GM19452 (cell line): ENCODE data around the gene M6PR.
"Not testable (repeated sequence)": the region's sequence is repeated elsewhere in the genome, so short reads cannot be mapped to it uniquely, and the experiment has no call there.

Experiments
- ATAC-seq: cut with Tn5 transposase; IDR thresholded peaks from one replicate; pipeline ENCODE4 v1.9.1; 2021; ENCODE audit not compliant: unreplicated experiment

M6PR gene

DNA sequence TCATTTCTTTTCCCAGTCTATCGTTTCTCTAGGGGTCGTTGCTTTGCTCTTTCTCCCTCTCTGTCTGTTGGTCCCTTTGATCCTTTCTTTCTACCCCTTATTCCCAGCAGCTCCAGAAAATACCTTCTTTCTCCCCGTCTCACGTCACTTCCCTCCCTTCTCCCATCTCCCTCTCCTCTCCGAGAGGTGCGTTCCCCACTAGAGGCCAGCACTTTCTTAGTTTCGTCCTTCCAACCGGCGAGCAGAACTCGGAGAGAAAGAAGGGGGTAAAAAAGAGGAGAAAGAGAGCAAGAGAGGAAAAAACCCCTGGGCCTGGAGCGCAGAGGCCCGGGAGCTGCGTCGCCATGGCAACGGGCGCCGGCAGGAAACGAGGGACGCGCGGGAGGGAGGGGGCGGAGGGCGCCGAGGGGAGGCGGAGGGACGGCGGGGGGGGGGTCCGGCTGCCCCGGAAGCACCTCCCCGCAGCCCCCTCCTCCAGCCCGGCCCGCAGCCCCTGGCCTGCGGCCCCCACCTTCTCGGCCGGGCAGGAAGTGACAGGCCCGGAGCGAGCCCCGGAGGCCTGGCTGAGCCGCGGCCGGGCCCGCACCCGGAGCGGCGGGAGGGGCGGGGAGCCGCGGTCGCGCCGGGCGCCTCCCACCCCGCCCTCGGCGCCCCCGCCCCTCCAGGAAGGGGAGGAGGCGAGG lies 35.3 kb downstream of the M6PR start, which contains the start of gene PHC1:
Gene PHC1, plus strand, starts transcription at position 477 of the 683 bp plus-strand sequence. CDS start 3,169 bp downstream, outside the sequence.
- not testable (repeated sequence) for ATAC-seq

- no peak for ATAC-seq
Observed at GRCh38 chr12:8913702-8914032, 35.8 kb downstream of the M6PR start.

DNA sequence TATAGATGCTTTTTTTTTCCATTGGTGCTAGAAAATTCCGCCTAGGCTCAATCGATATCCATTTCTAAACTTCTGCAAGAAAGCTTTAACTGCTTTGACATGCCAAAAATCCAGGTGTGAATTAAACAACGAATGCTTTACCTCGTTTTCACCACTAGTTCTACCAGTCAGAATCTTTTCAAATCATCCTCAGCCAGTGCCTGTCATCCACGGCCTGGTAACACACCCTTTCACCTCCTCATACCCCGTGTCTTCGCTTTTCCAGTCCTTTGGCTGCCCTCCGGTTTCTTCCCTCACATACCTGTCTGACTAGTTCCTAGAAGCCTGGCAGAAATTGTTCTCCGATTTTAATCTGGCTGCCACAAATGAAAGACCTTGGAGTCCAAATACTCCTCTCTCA lies 36.5 kb downstream of the M6PR start:
- ATAC-seq: no peak

- ATAC-seq: no peak
Observed at GRCh38 chr12:8911606-8912268, 37.7 kb downstream of the M6PR start.

DNA sequence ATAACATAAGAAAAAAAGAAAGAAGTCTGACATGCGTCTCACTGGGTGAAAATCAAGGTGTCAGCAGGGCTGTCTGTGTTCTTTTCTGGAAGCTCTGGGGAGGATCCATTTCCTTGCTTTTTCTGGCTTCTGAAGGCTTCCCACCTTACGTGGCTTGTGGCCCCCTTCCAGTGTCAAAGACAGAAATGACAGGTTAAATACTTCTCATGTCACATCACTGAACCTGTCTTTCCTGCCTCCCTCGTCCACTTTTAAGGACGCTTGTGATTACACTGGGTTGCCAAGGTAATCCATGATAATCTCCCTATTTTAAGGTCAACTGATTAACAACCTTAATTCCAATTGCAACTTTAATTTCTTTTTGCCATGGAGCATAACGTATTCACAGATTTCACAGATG lies 39.7 kb downstream of the M6PR start:
- ATAC-seq: no peak

DNA sequence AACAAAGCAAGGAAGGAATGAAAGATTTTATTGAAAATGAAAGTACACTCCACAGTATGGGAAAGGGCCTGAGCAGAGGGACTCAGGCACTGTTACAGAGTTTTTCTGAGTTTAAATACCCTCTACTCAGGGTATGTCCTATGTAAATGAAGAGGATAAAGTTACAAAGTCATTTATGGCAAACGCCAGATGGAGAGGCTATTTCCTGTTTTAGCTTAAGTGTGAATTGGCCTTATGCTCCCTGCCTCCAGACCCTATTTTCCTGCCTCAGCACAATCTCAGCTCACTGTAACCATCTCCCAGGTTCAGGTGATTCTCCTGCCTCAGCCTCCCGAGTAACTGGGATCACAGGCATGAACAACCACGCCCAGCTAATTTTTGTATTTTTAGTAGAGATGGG lies 41.9 kb downstream of the M6PR start:
- ATAC-seq: no peak

- ATAC-seq: no peak
Observed at GRCh38 chr12:8906266-8907180, 42.9 kb downstream of the M6PR start.

DNA sequence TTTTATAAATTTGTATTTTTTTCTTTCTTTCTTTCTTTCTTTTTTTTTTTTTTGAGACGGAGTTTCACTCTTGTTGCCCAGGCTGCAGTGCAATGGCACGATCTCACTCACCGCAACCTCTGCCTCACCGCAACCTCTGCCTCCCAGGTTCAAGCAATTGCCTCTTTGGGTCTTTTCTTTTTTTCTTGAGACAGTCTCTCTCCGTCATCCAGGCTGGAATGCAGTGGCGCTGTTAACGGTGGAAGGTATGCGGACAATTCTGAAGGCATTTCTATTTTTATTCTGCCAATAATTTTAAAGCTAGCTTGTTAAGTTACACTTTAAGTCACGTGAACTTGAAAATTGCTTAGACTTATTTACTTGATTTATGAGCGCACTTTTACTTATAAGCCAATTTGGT lies 43.9 kb downstream of the M6PR start:
- ATAC-seq: no peak

- no peak for ATAC-seq
Observed at GRCh38 chr12:8904665-8905064, 44.8 kb downstream of the M6PR start.

GRCh38 chr12:8903646-8904045 lies 45.8 kb downstream of the M6PR start:
- no peak for ATAC-seq

GRCh38 chr12:8902703-8903102 lies 46.7 kb downstream of the M6PR start:
- ATAC-seq: not testable (repeated sequence)

DNA sequence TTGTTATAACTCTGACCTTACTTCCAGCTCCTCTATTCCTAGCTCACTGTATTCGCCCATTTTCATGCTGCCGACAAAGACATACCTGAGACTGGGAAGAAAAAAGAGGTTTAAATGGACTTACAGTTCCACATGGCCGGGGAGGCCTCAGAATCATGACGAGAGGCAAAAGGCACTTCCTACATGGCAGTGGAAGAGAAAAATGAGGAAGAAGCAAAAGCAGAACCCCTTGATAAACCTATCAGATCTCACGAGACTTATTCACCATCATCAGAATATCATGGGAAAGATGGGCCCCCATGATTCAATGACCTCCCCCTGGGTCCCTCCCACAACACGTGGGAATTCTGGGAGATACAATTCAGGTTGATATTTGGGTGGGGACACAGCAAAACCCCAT lies 49.6 kb downstream of the M6PR start:
- no peak for ATAC-seq

- no peak for ATAC-seq
Observed at GRCh38 chr12:8897081-8897480, 52.4 kb downstream of the M6PR start.

DNA sequence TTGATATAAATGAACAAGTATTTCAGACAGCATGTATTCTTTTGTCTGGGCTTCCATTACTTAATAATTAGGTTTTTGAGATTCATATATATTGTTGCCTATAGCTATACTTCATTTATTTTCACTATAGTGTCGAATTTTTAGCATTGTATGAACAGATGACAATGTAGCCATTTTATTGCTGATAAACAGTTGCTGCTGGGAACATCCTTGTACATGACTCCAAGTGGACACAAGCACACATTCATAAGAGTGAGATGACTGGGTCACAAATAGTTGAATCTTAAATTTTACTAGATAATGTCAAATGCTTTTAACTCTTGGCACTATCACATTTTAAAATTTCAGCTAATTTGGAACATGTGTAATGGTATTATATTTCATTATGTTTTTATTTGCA lies 54.5 kb downstream of the M6PR start:
- no peak for ATAC-seq

DNA sequence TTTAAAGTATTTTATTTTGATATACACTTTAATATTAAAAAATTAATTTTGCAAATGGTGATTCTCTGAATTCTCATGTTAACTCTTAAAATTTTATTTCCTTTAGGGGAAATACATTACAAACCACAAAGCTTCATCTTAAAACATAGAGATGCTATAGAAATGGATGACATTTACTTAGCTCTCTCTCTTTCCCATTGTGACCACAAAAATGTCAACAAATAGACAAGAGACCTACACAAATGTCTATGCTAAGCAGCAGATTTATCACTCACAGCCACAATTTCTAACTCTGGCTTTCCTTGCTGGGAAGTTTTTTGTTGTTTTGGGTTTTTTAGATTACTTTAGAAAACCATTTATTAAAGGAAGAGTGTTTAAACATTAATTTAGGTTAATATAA lies 55.1 kb downstream of the M6PR start:
- ATAC-seq: no peak

DNA sequence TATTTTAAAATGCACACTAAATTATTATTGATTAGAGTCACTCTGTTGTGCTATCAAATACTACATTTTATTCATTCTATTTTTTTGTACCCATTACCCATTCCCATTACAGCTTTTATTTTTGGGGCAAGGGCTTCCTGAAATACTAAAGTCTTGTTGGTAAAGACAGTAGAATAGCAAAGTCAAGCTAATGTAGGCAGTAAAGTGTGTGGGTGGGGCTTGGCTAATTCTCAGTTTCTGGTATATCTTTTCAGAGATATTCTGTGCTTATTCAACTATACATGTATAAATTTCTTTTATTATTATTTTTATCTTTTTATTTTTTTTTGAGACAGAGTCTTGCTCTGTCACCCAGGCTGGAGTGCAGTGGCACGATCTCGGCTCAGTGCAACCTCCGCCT lies 57.5 kb downstream of the M6PR start:
- ATAC-seq: no peak
